Measurements from ENCODE around the gene TGFB1I1.
"Not testable (repeated sequence)": the region's sequence is repeated elsewhere in the genome, so short reads cannot be mapped to it uniquely, and the experiment has no call there.

The TGFB1I1 gene

GRCh38 chr16:31479751-31480150 is 7.8 kb downstream of the TGFB1I1 start:
- no peaks in the 10 kb centered on the region for H3K9me2 ChIP-seq (ENCODE audit: low read depth, low read length)
- no peak overlapping the region for H3K27ac ChIP-seq (ENCODE audit: low read depth, low read length, poor library complexity, severe bottlenecking)
- H3K36me3 ChIP-seq (ENCODE audit: insufficient read depth, low read length): no peaks in the 10 kb centered on the region
- H3F3A ChIP-seq (ENCODE audit: insufficient read depth, low read length): no peaks in the 10 kb centered on the region
- peaks cover 6% of the 10 kb centered on the region for H3K4me1 ChIP-seq (ENCODE audit: insufficient read depth, low read length, severe bottlenecking)
- H3K4me2 ChIP-seq (ENCODE audit: low read length): no peak overlapping the region
- H3K9ac ChIP-seq (ENCODE audit: low read length): no peak overlapping the region
- no peaks in the 10 kb centered on the region for H4K20me1 ChIP-seq (ENCODE audit: insufficient read depth, low read length)
- H3K4me3 ChIP-seq (ENCODE audit: low read depth, low read length, poor library complexity, severe bottlenecking): no peak overlapping the region
- H3K27me3 ChIP-seq (ENCODE audit: insufficient read depth, low read length): peaks cover 7% of the 10 kb centered on the region
- H2AFZ ChIP-seq (ENCODE audit: low read length): no peak overlapping the region
- TF ChIP-seq, protein P1, sequence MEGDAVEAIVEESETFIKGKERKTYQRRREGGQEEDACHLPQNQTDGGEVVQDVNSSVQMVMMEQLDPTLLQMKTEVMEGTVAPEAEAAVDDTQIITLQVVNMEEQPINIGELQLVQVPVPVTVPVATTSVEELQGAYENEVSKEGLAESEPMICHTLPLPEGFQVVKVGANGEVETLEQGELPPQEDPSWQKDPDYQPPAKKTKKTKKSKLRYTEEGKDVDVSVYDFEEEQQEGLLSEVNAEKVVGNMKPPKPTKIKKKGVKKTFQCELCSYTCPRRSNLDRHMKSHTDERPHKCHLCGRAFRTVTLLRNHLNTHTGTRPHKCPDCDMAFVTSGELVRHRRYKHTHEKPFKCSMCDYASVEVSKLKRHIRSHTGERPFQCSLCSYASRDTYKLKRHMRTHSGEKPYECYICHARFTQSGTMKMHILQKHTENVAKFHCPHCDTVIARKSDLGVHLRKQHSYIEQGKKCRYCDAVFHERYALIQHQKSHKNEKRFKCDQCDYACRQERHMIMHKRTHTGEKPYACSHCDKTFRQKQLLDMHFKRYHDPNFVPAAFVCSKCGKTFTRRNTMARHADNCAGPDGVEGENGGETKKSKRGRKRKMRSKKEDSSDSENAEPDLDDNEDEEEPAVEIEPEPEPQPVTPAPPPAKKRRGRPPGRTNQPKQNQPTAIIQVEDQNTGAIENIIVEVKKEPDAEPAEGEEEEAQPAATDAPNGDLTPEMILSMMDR (IDR thresholded peaks at IDR 0.05; ENCODE audit: low read length): no peak
- TF ChIP-seq EZH2 (IDR thresholded peaks at IDR 0.05; ENCODE audit: borderline replicate concordance, low read length): no peak
- H3K9me3 ChIP-seq (ENCODE audit: low read length): no peaks in the 10 kb centered on the region
- H3K79me2 ChIP-seq (ENCODE audit: insufficient read depth, low read length): no peaks in the 10 kb centered on the region

DNA sequence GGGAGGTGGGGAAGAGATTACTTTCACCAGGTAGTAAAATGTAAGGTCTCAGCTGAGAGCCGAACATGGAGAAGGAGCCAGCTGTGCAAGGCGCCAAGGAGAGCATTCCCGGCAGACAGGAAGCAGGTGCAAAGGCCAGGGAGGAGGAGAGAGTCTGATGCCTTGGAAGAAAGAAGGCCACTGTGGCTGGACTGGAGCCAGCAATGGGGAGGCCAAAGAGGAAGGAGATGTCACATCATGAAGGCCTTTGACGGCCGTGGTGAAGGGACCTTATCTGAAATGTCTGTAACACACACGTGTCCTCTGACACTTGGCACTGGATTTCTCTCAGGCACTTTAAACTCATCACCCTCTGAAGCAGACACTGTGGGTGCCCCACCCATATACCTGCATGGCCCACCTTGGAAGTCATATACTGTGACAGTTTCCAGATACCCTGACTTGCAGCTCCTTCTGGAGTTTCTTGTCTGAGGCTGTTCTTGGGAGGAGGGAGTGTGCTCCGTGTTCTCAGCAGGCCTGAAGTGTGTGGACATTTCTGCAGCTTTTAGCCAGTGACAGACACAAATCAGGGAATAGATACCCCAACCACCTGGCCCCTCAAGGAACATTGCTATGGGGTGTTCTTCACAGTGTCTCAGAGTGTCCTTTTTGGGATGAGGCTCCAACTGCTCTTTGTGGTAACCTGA is 9.0 kb downstream of the TGFB1I1 start:
- H3K9me2 ChIP-seq (ENCODE audit: low read depth, low read length): no peaks in the 10 kb centered on the region
- no peaks in the 10 kb centered on the region for H3K9me3 ChIP-seq (ENCODE audit: low read length)
- no peak for TF ChIP-seq EZH2 (IDR thresholded peaks at IDR 0.05; ENCODE audit: borderline replicate concordance, low read length)
- TF ChIP-seq, protein P1 (IDR thresholded peaks at IDR 0.05; ENCODE audit: low read length): no peak
- no peaks in the 10 kb centered on the region for H3F3A ChIP-seq (ENCODE audit: insufficient read depth, low read length)
- no peaks in the 10 kb centered on the region for H4K20me1 ChIP-seq (ENCODE audit: insufficient read depth, low read length)
- no peak overlapping the region for H3K27ac ChIP-seq (ENCODE audit: low read depth, low read length, poor library complexity, severe bottlenecking)
- no peak overlapping the region for H3K9ac ChIP-seq (ENCODE audit: low read length)
- H3K79me2 ChIP-seq (ENCODE audit: insufficient read depth, low read length): no peaks in the 10 kb centered on the region
- no peak overlapping the region for H3K4me2 ChIP-seq (ENCODE audit: low read length)
- H3K4me3 ChIP-seq (ENCODE audit: low read depth, low read length, poor library complexity, severe bottlenecking): no peak overlapping the region
- H3K4me1 ChIP-seq (ENCODE audit: insufficient read depth, low read length, severe bottlenecking): peaks cover 6% of the 10 kb centered on the region
- no peaks in the 10 kb centered on the region for H3K36me3 ChIP-seq (ENCODE audit: insufficient read depth, low read length)
- H2AFZ ChIP-seq (ENCODE audit: low read length): no peak overlapping the region
- peaks cover 10% of the 10 kb centered on the region for H3K27me3 ChIP-seq (ENCODE audit: insufficient read depth, low read length)

- Histone ChIP-seq H3K9me2 (ENCODE audit: low read depth, low read length) (no peaks in the 10 kb centered on the region), H3K79me2 (ENCODE audit: insufficient read depth, low read length) (no peaks in the 10 kb centered on the region), H3K9me3 (ENCODE audit: low read length) (no peaks in the 10 kb centered on the region), H3K36me3 (ENCODE audit: insufficient read depth, low read length) (no peaks in the 10 kb centered on the region), H2AFZ (ENCODE audit: low read length) (no peak within 1 kb of the TSS), H3K4me3 (ENCODE audit: low read depth, low read length, poor library complexity, severe bottlenecking) (no peak within 1 kb of the TSS), H3K27ac (ENCODE audit: low read depth, low read length, poor library complexity, severe bottlenecking) (no peak within 1 kb of the TSS), H3K27me3 (ENCODE audit: insufficient read depth, low read length) (peaks cover 11% of the 10 kb centered on the region), H4K20me1 (ENCODE audit: insufficient read depth, low read length) (no peaks in the 10 kb centered on the region), H3K9ac (ENCODE audit: low read length) (no peak within 1 kb of the TSS), H3F3A (ENCODE audit: insufficient read depth, low read length) (no peaks in the 10 kb centered on the region), H3K4me2 (ENCODE audit: low read length) (no peak within 1 kb of the TSS), H3K4me1 (ENCODE audit: insufficient read depth, low read length, severe bottlenecking) (peaks cover 10% of the 10 kb centered on the region)
- TF ChIP-seq, protein P1 (IDR thresholded peaks at IDR 0.05; ENCODE audit: low read length): no peak
- no peak for TF ChIP-seq EZH2 (IDR thresholded peaks at IDR 0.05; ENCODE audit: borderline replicate concordance, low read length)
Observed at GRCh38 chr16:31483081-31483480, 11.1 kb downstream of the TGFB1I1 start, which contains the start of gene SLC5A2. TSS of gene SLC5A2 (plus strand) at chr16:31483123. CDS start at chr16:31483137, 14 bp downstream.

- not testable (repeated sequence) for H3K79me2 ChIP-seq (ENCODE audit: insufficient read depth, low read length); H3K4me3 ChIP-seq (ENCODE audit: low read depth, low read length, poor library complexity, severe bottlenecking); H3K4me2 ChIP-seq (ENCODE audit: low read length); H3F3A ChIP-seq (ENCODE audit: insufficient read depth, low read length); H3K27ac ChIP-seq (ENCODE audit: low read depth, low read length, poor library complexity, severe bottlenecking); H3K9me3 ChIP-seq (ENCODE audit: low read length); H3K36me3 ChIP-seq (ENCODE audit: insufficient read depth, low read length); H3K9me2 ChIP-seq (ENCODE audit: low read depth, low read length); H2AFZ ChIP-seq (ENCODE audit: low read length); H4K20me1 ChIP-seq (ENCODE audit: insufficient read depth, low read length); H3K9ac ChIP-seq (ENCODE audit: low read length)
- Histone ChIP-seq H3K4me1 (ENCODE audit: insufficient read depth, low read length, severe bottlenecking) (peaks cover 11% of the 10 kb centered on the region), H3K27me3 (ENCODE audit: insufficient read depth, low read length) (peaks cover 11% of the 10 kb centered on the region)
Observed at GRCh38 chr16:31484048-31484447, 12.1 kb downstream of the TGFB1I1 start.

All from OCI-LY1 (cell line).